Hepatic stellate cell (primary cell): ENCODE measurements around the gene CCDC51.

ENCODE experiments used
- DNase-seq: peaks from one replicate; pipeline ENCODE4 v3.0.0; 2011; ENCODE audit warnings: low spot score

The CCDC51 gene

DNA sequence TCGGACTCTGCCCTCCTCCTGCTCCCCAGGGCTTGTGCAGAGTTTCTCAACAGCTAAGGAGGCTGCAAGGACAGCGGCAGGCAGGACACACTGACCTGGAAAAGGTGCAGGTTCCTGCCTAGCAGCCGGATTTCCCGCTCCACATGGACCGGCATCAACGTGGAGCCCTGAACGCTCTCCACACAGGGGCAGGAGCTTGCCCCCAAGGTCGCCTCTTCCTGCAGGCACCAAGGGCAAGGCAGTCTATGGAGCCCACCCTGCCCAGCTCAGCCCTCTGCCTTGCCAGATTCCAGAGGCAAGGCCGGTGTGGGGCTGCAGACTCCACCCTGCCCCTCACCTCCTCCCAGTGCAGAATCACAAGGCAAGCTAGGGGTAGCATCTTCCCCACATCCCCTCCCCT is 20.8 kb downstream of the CCDC51 start:
- no peak for DNase-seq

DNA sequence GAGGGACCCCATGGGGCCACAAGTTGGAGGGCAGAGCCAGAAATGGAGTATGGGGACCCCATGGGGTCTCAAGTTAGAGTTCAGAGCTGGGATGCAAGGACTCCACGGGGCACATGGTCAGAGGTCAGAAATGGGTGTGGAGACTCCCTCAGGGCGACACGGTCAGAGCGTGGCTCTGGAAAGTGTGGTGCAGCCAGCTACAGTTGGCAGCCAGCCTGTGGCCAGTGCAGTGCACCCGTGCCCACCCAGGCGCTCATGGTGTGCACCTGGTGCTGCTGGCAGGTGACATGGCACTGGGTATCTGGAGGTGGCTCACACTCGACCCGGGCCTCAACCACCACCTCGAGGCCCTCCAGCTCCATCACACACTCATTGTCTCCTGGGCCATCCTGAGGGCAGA is 21.3 kb downstream of the CCDC51 start:
- DNase-seq: no peak

DNA sequence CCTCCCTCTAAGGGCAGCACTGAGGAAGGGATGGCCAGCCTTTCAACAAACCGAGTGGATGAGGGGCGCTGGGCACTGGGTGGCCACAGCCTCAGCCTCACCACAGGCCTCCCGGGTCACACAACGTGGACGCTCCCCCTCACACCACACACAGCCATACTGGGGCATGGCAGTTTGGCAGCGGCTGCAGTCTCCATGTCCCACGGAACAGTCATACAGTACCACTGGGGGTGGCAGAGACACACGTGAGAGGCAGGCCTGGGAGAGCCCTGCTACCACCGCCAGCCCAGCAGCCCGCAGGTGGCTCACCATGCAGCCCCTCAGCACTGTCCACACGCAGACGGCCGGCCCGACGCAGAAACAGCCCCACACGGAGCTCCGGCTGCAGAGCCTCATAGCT is 21.8 kb downstream of the CCDC51 start:
- DNase-seq: no peak

DNA sequence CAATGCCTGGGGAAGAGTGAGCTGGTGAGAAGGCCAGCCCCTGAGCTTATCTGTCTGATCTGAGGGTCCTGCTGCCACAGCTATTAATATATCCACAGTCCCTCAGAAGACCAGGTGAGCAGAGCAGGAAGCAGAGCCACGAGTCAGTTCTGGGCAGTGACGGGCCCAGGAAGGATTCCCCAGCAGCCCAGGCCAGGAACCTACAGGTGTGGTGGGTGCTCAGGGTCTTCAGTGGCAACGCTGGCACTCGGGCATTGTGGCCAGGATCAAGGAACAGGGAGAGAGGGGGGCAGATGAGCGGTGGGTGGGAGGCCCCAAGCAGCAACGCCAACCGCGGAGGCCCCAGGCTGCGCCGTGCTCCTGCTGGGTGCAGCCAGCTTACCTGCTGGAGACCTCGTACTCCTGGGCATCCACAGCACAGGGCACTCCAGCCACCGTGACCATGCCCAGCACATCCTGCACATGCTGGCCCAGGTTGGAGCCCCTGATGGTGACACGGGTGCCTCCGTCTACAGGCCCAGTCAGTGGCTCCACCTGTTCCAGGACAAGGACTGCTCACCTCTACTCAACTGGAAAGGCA is 22.3 kb downstream of the CCDC51 start:
- DNase-seq: no peak

DNA sequence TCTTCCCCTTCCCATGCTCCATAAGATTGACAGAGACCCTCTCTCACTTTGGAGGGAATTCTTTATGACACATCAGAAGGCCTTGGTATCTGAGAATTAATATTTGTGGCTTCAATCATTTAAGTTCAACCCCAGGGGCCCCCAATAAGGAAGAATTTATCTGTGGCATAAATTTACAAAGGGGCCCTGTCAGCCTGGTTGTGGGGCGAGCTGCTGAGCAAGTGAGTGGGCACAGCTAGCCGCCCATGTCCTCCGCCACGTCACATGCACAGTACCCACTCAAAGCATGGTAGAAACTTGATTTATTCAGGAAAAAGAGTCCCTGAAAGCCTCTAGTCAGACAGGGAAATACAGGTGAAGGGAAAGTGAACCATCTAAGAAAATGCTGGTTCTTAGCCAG is 23.4 kb downstream of the CCDC51 start:
- no peak for DNase-seq

DNA sequence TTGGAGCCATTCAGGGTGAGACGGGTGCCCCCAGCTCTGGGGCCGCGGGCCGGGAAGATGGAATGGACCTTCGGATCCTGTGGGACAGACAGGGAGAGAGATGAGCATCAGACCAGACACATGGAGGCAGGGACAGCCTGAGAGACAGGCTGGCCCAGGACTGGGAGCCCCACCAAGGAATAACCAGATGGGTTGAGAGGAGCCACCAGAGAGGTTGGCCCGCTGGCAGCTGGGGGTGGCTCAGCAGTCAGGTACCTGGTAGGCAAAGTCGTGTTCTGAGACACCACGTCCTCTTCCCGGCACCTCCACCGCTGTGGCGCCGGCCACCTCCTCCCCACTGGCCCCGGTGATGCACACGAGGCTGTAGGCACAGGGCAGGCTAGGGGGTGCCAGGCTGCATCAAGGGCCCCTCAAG is 23.8 kb downstream of the CCDC51 start:
- no peak for DNase-seq

DNA sequence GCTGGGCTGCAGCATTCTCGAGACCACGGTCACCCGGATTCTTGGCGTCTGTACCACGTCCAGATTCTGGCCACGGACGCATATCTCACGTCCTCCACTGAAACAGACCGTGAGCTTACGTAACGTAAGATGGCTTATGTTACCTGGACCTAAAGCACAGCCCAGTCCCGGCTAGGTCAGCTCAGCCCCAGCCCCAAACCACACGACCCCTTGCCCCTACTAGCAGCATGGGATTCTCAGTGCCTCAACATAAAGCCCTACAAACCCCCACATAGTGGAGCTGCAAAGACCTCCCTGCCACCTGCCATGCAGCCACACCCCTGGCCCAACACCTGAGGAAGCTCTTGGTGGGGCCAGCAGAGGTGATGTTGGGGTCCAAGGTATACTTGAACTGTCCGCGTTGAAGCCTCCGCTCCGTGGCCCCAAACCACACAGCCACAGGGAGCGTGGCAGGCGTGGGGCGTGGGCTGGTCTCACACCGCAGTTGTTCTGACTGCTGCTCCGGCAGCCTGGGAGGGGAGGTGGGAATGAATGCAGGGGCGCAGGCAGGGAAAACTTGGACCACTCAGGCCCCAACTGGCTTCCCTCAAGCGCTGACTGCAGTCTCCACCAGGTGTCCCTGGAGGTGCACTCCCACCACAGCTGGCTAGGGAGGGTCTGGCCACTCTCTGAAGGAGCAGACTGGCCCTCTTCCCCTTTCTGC is 24.5 kb downstream of the CCDC51 start:
- no peak for DNase-seq

DNA sequence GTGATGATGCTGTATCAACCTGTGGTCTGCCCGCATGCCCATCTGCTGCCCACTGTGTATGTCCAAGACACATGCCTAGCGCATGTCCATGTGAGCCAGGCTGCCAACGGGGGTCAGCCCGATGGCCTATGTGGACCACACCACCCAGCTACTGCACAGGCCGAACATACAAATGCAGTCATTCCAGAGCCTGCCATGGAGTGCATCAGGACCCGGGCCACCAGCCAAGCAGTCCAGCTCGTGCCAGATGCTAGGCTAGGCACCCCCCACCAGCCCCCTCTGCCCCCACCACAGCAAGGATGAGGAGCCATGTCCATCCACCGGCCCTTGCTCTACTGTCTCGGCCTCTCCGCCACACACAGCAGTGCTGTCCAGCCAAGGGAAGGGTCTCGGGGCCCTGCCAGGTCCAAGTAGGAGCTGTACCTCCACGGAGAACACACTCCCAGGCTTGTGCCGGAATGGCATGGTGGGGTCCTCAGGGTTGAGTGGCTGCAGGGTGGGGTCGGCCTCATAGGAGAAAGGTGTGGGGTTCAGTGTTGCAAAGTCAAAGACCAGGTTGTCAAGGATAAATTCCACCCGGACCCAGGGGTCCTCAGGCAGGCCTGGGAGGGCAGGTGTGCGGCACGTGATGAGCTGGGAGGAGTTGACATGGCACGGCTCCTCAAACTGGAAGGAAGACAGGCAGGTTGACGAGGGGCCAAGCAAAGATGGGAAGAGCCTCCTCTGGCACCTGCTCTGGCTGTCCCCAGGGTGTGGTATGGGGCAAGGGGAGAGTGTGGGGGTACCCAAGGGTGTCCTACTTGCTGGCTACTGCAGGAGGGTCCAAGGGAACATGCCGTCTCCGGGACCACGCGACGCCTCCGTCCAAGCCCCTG is 25.3 kb downstream of the CCDC51 start:
- no peak for DNase-seq

DNA sequence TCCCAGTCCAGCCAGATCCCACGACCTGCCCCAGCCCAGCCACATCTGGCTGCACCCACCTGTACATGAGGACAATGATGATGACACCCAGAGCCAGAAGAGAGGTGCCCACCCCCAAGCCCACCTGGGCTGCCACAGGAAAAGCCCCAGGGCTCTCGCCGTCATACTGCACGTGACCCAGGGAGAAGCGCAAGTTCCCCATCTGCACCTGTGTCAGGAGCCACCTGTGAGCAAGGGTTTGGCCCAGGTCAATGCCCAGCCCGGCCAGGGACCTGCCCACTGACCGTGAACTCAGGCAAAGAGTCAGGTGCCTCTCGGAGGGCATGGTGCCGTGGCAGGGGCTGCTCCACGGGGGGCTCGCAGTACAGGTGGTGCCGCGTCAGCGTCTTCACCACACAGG is 26.3 kb downstream of the CCDC51 start:
- no peak for DNase-seq

DNA sequence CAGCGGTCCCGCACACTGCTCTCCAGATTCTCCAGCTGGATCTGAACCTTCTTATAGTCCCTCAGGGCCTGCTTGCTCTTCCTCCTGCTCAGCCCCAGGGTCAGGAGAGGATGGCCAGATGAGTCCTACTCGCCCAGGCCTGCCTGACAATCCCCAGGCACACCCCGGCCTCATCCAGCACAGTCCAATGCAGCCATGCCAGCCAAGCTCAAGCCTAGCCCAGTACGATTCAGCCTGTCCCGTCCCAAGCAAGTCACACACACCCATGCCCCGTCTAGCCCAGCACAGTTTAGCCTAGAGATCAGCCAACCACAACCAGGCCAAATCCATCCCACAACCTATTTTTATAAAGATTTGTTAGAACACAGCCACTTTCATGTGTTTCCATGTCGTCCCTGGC is 26.8 kb downstream of the CCDC51 start:
- no peak for DNase-seq

DNA sequence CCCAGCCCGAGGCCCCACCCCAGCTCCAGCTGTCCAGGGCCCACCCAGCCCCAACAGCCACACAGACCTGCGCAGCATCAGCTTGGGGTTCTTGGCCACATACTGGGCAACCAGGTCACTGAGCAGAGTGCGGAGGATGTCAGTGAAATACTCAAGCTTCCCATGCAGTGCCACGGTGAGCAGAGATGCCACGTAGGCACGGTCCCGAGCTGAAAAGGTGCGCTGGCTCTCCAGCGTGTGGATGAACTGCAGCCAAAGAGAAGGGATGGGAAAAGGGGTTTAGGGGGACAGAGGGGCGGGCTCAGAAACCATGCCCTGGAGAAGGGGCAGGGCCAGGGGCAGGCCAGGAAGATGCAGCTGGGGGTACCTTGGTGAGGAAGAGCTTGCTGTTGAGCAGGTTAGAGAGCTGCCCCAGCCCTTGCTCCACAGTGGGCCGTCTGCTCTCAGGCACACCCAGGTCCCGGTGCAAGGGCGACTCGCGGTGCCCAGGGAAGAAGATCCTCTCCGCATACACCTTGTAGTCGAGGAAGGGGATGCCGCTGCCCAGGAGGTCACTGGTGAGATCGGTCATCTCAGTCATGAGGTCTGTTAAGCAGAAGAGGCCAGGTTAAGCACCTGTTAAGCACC is 27.4 kb downstream of the CCDC51 start:
- no peak for DNase-seq

DNA sequence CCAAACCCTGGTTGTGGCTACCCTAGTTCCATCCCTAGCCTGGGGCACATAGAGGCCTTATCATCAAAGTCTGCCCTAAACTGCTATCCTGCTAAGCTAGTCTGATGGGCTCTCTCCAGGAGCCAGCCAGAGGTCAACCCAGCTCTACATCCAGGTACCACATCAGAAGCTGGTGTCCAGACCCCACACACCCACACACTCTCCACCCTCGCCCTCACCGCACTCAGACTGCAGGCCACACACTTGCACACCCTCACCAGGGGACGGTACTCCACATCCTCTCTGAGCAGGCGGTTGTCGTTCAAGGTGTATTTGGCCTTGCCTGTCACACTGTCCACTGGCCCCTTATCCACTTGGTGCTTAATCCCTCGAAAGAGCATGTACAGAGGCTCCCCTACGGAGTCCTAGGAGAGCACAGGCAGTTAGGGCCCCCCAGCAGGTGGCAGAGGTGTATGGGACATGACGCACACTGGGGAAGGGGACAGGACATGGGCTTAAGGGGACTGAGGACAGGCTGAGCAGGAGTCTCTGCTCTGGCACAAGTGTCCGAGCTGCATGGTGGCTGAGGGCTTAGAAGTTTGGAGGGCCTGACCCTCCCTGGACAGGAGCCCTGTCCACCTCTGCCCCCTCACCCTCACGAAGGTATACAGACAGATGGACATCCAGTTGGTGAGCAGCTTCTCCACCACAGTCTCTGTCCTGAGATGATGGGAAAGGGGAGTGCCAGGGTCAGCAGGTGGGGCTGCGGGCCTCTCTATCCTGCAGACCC is 28.1 kb downstream of the CCDC51 start:
- no peak for DNase-seq

DNA sequence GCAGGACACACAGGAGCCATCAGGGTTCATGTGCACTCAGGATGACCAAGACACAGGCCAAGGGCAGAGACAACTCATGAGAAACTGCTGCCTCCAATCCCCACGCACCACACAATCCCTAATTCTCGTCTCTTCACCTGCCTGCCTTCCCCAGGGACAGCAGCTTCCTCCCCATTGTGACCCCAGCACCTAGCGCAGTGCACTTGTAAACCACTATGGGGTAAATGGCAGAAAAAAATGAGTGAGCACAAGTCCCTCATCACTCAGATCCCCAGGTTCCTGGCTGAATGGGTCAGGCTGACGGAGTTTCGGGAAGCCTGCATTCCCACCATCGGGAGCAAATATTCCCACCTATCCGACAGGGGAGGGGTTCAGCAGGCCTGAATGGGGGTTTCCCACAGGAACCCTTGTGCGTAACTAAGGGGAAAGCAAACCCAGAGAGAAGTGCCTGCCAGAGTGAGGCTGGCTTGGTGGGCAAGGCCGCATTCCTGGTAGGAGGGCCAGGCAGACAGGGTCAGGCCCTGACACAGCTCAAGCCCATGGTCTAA is 28.8 kb downstream of the CCDC51 start:
- DNase-seq: no peak

DNA sequence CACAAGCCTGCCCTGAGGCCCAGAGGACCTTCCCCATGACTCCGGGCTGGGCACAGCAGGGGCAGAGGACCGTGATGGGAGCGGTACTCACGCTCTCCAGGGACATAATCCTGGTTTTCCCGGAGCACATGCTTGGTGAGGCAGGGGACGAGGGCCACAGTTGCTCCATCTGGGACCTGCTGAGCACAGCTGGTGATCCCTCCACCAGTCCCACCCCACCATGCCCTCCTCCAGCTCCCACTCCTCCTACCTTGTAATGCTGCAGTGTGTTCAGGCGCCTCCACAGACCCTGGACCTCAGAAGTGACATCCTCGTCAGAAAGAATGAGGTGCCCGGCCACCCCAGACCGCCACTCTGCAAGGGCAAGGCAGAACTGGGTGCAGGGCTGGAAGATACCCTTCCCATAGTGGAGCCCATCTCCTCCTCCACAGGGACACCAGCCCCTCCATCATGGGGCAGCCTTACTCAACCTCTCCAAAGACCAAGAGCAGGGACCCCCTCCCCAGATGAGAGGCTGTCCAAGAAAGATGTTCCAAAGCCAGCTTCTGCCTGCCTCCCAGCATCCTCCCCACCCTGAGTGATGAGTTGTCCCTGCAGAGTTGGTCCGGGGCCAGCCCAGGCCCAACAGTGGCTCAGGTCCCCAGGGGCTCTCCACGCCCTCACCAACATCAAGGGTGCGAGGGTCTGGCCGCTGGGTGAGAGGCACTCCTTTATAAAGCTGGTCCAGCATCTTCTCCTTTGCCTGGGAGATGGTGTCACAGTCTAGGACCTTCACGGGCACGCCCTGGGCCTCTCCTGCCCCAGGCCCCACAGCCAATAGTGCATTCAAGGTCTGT is 29.5 kb downstream of the CCDC51 start:
- no peak for DNase-seq

DNA sequence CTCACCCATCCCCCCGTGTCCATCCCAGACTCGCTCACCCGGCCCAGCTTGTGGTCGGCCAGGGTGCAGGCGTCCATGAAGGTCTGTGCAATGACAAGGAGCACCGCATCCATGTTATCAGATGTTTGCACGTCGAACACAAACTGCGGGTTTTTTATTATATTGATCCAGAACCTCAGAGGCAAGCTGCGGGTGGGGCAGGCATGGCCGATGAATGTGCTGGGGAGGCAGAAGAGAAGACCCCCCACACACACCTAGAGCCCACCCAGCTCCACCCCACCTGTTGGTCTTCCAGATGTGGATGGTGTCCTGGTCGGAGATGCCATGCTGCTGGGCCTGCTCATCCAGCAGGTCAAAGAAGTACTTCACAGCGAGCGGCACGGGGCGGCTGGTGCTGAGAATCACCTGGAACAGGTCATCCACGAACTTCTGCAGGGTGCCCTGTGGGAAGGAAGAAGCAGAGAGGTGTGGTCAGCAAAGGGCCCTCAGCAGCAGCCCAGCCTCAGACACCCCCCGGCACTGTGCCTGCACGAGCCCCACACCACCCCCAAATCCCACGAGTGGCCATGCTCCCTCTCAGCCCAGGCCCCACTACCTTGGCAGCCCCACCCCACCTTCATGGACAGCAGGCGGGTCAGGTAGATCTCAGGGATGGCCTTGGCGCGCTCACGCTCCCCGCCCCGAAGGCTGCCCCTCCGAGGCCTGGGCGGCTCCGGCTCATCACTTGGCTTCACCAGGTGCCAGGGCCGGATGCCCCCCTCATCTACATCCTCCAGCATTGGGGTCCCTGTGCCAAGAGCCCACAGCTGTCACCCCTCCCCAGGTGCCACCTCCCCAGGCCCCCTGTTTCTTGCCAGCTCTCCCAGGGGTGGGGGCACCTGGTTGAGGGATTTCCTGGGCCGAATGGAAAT is 30.4 kb downstream of the CCDC51 start:
- no peak for DNase-seq

DNA sequence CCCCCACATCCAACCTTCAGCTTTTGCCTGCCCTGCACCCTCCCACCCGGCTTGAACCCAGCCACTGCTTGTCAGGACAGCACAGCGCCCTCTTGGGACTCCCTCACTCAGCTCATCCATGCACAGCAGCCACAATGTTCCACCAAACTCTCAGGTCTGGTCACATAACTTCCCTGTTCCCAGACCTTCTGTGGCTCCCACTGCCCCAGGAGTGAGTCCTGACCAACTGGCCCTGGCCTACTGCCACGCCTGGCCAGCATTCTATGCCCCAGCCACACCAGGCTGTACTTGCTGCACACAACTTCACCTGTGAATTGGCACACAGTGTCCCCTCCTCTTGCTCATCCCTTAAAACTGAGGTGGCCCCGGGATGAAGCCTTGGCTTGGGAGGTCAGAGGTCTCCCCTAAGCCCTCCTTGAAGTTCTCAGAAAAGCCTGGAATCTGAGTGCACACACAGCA is 31.1 kb downstream of the CCDC51 start:
- DNase-seq: no peak

DNA sequence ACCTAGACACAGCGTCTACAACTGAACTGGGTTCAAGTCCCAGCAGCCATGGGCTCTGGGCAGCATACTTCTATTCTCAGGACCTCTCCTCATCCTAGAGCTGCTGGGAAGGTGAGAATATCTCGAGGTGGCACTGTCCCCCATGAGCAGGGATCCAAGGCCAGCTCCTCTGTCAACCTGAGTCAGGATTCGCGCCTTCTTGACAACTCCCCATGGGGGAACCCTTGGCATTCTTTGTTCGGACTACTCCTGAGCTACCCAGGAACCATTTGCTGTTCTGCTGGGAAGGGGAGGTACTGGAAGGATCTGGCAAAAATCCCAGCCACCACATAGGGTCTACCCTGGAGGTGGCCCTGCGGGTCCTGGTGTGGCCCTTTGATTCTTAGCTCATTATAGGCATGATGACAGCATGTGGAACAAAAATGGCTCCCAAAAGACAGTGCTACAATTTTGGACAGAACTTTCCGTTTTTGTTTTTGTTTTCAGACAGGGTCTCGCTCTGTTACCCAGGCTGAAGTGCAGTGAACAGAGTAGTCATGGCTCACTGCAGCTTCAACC is 32.3 kb downstream of the CCDC51 start:
- DNase-seq: no peak

DNA sequence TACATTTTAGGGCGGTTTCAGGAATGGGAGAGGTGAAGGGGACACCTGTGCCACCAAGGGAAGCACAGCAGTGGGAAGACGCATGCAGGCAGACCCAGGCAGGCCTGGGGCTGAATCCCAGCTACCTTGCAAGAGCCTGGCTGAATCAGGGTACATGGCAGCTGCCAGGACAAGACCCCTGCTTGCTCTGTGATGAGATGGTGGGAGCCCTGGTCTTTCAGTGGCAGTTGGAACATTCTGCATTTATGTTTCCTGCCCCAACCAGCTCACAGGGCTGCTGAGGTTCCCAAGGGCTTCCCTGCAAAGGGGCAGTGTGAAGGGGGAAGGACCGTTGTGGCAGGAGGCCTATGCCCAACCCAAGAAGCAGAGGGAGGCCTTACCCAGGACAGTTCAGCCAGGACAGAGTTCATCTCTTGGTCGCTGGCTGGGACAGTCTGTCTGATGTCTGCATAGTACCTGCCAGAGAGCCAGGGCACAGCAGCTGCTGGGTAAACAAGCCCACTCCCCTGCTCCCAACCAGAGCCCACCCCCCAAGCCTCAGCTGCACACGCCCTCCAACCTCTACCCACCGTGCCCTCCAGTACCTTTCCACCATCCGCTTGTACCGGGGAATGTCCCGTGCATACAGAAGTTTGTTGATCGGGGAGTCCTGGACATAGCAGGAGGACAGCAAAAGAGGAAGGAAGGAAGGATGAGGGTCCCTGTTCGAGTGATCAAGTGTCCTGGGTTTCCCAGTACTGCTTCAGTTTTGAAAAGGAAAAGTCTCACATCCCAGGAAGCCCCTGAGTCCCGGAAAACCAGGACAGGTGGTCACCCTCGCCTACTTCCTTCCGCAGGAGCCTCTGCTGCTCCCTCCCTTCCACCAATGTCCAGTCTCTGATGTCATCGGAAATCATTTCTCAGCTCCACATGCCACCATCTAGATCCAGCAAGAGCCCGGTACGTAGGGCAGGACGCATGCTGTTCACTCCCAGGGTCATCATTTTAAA is 33.2 kb downstream of the CCDC51 start:
- DNase-seq: no peak
